ENCODE data around the gene SEPTIN8.

Gene SEPTIN8

DNA sequence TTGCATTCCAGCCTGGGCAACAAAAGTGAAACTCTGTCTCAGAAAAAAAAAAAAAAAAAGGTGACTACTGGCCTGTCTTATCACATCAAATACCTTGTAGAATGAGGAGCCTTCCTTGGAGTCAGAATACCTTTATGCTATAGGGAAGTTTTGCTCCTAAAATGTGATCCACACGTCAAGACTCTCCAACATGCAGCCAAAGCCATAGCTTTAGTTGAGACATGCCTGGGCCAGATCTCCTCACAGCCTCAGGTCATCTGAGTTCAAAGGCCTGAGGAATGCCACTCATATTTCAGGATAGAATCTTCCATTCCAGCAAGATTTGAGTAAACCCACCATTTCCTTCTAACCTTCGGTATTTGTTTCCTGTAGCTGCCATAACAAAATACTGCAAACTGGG, 22.4 kb upstream of the SEPTIN8 start:
- Histone ChIP-seq H4K8ac (ENCODE audit: low read length) (no peak overlapping the region), H3K4me2 (ENCODE audit: low read length, poor library complexity, severe bottlenecking) (no peak overlapping the region), H3K4ac (ENCODE audit: low read depth in 1 of 2, low read length in 2 of 2) (no peak overlapping the region), H3K23ac (ENCODE audit: low read length in 2 of 2) (no peak overlapping the region), H3K79me1 (replicated peaks; ENCODE audit: low read length, poor library complexity, severe bottlenecking) (no peaks in the 10 kb centered on the region), H3K14ac (ENCODE audit: low read length in 2 of 2) (no peak overlapping the region), H3K9ac (ENCODE audit: low read length) (no peak overlapping the region), H3K18ac (ENCODE audit: low read depth in 1 of 2, low read length in 2 of 2) (no peak overlapping the region), H3K36me3 (ENCODE audit: control insufficient read depth in 1 of 2, insufficient read depth in 2 of 2, low read depth in 1 of 2, low read length in 2 of 2) (no peaks in the 10 kb centered on the region), H2BK12ac (ENCODE audit: low read length in 2 of 2) (no peak overlapping the region), H2BK5ac (ENCODE audit: low read depth, low read length, poor library complexity, severe bottlenecking) (no peak overlapping the region), H3K27ac (ENCODE audit: low read length, poor library complexity, severe bottlenecking) (no peak overlapping the region), H3K4me3 (ENCODE audit: insufficient read depth in 1 of 2, low read depth in 1 of 2, low read length in 2 of 2) (no peak overlapping the region), H2BK120ac (ENCODE audit: low read depth, low read length) (no peak overlapping the region), H4K91ac (ENCODE audit: low read length) (no peak overlapping the region), H3K4me1 (ENCODE audit: control insufficient read depth, insufficient read depth, low read depth, low read length) (no peaks in the 10 kb centered on the region), H3K9me3 (ENCODE audit: control insufficient read depth, low read length) (no peaks in the 10 kb centered on the region), H2AFZ (ENCODE audit: low read depth, low read length) (no peak overlapping the region), H2AK5ac (ENCODE audit: low read length, severe bottlenecking) (no peak overlapping the region), H3K27me3 (ENCODE audit: control insufficient read depth in 1 of 2, insufficient read depth in 1 of 2, low read length in 2 of 2) (peaks cover 20 to 22% of the 10 kb centered on the region in 2 experiments), H2BK15ac (ENCODE audit: low read depth, poor library complexity, severe bottlenecking) (no peak overlapping the region)
- 80% methylated on average over 2 of the region's 2 CpGs for WGBS
- DNase-seq, result no peak

DNA sequence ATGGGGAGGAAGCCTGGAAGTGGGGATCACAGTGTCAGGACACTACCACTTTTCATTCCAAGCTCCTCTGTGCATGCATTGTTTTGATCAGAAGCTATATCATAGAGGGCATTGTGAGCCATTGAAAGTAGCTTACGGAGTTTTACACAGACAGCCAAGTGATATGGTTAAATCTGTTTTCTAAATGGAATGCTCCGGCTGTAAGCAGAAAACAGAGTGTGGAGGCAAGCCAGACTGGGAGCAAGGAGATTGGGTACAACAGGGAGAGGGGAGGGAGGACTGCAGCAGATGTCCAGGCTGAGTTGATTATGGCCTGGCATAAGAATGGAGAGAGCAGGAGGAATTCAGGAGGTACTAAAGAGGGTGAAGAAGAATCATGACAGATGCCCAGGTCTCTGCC, 20.6 kb upstream of the SEPTIN8 start:
- Histone ChIP-seq H2BK15ac (ENCODE audit: low read depth, poor library complexity, severe bottlenecking) (no peak overlapping the region), H3K14ac (ENCODE audit: low read length in 2 of 2) (no peak overlapping the region), H3K4me2 (ENCODE audit: low read length, poor library complexity, severe bottlenecking) (no peak overlapping the region), H3K4me3 (ENCODE audit: insufficient read depth in 1 of 2, low read depth in 1 of 2, low read length in 2 of 2) (no peak overlapping the region), H4K91ac (ENCODE audit: low read length) (no peak overlapping the region), H3K27me3 (ENCODE audit: control insufficient read depth in 1 of 2, insufficient read depth in 1 of 2, low read length in 2 of 2) (peaks cover 21 to 26% of the 10 kb centered on the region in 2 experiments), H2AK5ac (ENCODE audit: low read length, severe bottlenecking) (no peak overlapping the region), H2BK120ac (ENCODE audit: low read depth, low read length) (no peak overlapping the region), H3K9me3 (ENCODE audit: control insufficient read depth, low read length) (no peaks in the 10 kb centered on the region), H3K4me1 (ENCODE audit: control insufficient read depth, insufficient read depth, low read depth, low read length) (no peaks in the 10 kb centered on the region), H2AFZ (ENCODE audit: low read depth, low read length) (no peak overlapping the region), H3K9ac (ENCODE audit: low read length) (no peak overlapping the region), H3K36me3 (ENCODE audit: control insufficient read depth in 1 of 2, insufficient read depth in 2 of 2, low read depth in 1 of 2, low read length in 2 of 2) (no peaks in the 10 kb centered on the region), H3K23ac (ENCODE audit: low read length in 2 of 2) (no peak overlapping the region), H3K79me1 (replicated peaks; ENCODE audit: low read length, poor library complexity, severe bottlenecking) (no peaks in the 10 kb centered on the region), H2BK12ac (ENCODE audit: low read length in 2 of 2) (no peak overlapping the region), H4K8ac (ENCODE audit: low read length) (no peak overlapping the region), H3K18ac (ENCODE audit: low read depth in 1 of 2, low read length in 2 of 2) (peak overlapping the region in 1 of 2 experiments; percentile 2), H3K4ac (ENCODE audit: low read depth in 1 of 2, low read length in 2 of 2) (no peak overlapping the region), H3K27ac (ENCODE audit: low read length, poor library complexity, severe bottlenecking) (no peak overlapping the region), H2BK5ac (ENCODE audit: low read depth, low read length, poor library complexity, severe bottlenecking) (no peak overlapping the region)
- WGBS, result 89% methylated on average over 2 of the region's 2 CpGs
- DNase-seq, result no peak

DNA sequence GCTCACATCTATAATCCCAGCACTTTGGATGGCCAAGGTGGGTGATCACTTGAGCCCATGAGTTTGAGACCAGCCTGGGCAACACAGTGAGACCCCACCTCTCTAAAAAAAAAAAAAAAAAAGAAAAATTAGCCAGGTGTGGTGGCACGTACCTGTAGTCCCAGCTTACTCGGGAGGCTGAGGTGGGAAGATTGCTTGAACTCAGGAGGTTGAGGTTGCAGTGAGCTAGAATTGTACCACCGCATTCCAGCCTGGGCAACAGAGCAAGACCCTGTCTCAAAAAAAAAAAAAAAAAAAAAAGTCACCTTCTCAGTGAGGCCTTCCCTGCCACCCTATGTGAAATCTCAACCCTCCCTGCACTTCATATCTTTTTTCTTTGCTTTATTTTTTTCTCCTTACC, 14.0 kb upstream of the SEPTIN8 start:
- no peak overlapping the region for H2AFZ ChIP-seq (ENCODE audit: low read depth, low read length)
- WGBS, result 100% methylated on average over 3 of the region's 3 CpGs

DNA sequence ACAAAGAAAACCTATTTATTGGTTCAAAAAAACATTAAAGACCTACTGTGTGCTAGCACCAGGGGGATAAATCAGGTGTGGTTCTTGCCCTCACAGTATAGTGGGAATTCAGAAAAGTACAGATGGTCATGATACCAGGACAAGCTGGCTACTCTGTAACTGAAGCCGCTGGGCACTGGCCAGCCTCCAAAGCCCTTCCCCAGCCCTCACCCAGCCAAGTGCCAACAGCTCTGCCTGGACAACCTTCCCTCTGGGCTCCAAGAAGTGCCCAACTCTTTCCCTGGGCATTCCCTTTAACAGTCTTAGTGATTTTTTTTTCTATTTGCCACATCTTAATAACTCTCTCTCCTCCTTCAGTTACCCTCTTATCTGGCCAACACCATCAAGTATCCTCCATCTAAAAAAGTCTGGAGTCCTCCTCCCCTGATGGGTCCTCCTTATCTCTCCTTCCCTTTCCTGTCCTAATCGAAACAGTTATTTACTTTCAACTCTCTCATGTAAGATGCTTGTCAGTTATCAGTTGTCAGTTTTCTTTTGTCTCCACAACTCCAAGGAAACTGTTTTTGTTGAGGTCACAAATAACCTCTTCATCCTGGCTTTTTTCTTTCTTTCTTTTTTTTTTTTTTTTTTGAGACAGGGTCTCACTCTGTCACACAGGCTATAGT, 13.3 kb upstream of the SEPTIN8 start:
- 67% methylated on average over 2 of the region's 2 CpGs for WGBS
- H3K9ac ChIP-seq (ENCODE audit: low read length), result no peak overlapping the region
- DNase-seq, result no peak
- no peak overlapping the region for H2AK5ac ChIP-seq (ENCODE audit: low read length, severe bottlenecking)
- no peaks in the 10 kb centered on the region for H3K36me3 ChIP-seq (ENCODE audit: control insufficient read depth in 1 of 2, insufficient read depth in 2 of 2, low read depth in 1 of 2, low read length in 2 of 2)
- H3K9me3 ChIP-seq (ENCODE audit: control insufficient read depth, low read length), result no peaks in the 10 kb centered on the region
- no peak overlapping the region for H3K23ac ChIP-seq (ENCODE audit: low read length in 2 of 2)
- H3K27me3 ChIP-seq (ENCODE audit: control insufficient read depth in 1 of 2, insufficient read depth in 1 of 2, low read length in 2 of 2), result peaks cover 12 to 36% of the 10 kb centered on the region in 2 experiments
- H2BK15ac ChIP-seq (ENCODE audit: low read depth, poor library complexity, severe bottlenecking), result no peak overlapping the region
- no peak overlapping the region for H2BK5ac ChIP-seq (ENCODE audit: low read depth, low read length, poor library complexity, severe bottlenecking)
- H3K14ac ChIP-seq (ENCODE audit: low read length in 2 of 2), result no peak overlapping the region
- no peak overlapping the region for H3K18ac ChIP-seq (ENCODE audit: low read depth in 1 of 2, low read length in 2 of 2)
- no peak overlapping the region for H4K8ac ChIP-seq (ENCODE audit: low read length)
- no peak overlapping the region for H3K4me2 ChIP-seq (ENCODE audit: low read length, poor library complexity, severe bottlenecking)
- H3K27ac ChIP-seq (ENCODE audit: low read length, poor library complexity, severe bottlenecking), result no peak overlapping the region
- H2BK120ac ChIP-seq (ENCODE audit: low read depth, low read length), result no peak overlapping the region
- no peak overlapping the region for H3K4me3 ChIP-seq (ENCODE audit: insufficient read depth in 1 of 2, low read depth in 1 of 2, low read length in 2 of 2)
- no peaks in the 10 kb centered on the region for H3K79me1 ChIP-seq (replicated peaks; ENCODE audit: low read length, poor library complexity, severe bottlenecking)
- no peak overlapping the region for H2AFZ ChIP-seq (ENCODE audit: low read depth, low read length)
- H3K4ac ChIP-seq (ENCODE audit: low read depth in 1 of 2, low read length in 2 of 2), result no peak overlapping the region
- H2BK12ac ChIP-seq (ENCODE audit: low read length in 2 of 2), result no peak overlapping the region
- no peaks in the 10 kb centered on the region for H3K4me1 ChIP-seq (ENCODE audit: control insufficient read depth, insufficient read depth, low read depth, low read length)
- no peak overlapping the region for H4K91ac ChIP-seq (ENCODE audit: low read length)

More for the DNA sequence above, 14.0 kb upstream of the SEPTIN8 start:
- H2BK120ac ChIP-seq (ENCODE audit: low read depth, low read length), result no peak overlapping the region
- no peak overlapping the region for H2BK5ac ChIP-seq (ENCODE audit: low read depth, low read length, poor library complexity, severe bottlenecking)
- H3K4me1 ChIP-seq (ENCODE audit: control insufficient read depth, insufficient read depth, low read depth, low read length), result no peaks in the 10 kb centered on the region
- H3K23ac ChIP-seq (ENCODE audit: low read length in 2 of 2), result no peak overlapping the region
- no peaks in the 10 kb centered on the region for H3K9me3 ChIP-seq (ENCODE audit: control insufficient read depth, low read length)
- H3K4me2 ChIP-seq (ENCODE audit: low read length, poor library complexity, severe bottlenecking), result no peak overlapping the region
- H3K4ac ChIP-seq (ENCODE audit: low read depth in 1 of 2, low read length in 2 of 2), result no peak overlapping the region
- H3K9ac ChIP-seq (ENCODE audit: low read length), result no peak overlapping the region
- no peak overlapping the region for H3K27ac ChIP-seq (ENCODE audit: low read length, poor library complexity, severe bottlenecking)
- no peak overlapping the region for H4K91ac ChIP-seq (ENCODE audit: low read length)
- H2BK12ac ChIP-seq (ENCODE audit: low read length in 2 of 2), result no peak overlapping the region
- peaks cover 12 to 36% of the 10 kb centered on the region in 2 experiments for H3K27me3 ChIP-seq (ENCODE audit: control insufficient read depth in 1 of 2, insufficient read depth in 1 of 2, low read length in 2 of 2)
- H3K79me1 ChIP-seq (replicated peaks; ENCODE audit: low read length, poor library complexity, severe bottlenecking), result no peaks in the 10 kb centered on the region
- no peak overlapping the region for H4K8ac ChIP-seq (ENCODE audit: low read length)
- no peak for DNase-seq
- no peaks in the 10 kb centered on the region for H3K36me3 ChIP-seq (ENCODE audit: control insufficient read depth in 1 of 2, insufficient read depth in 2 of 2, low read depth in 1 of 2, low read length in 2 of 2)
- H3K4me3 ChIP-seq (ENCODE audit: insufficient read depth in 1 of 2, low read depth in 1 of 2, low read length in 2 of 2), result no peak overlapping the region
- no peak overlapping the region for H3K14ac ChIP-seq (ENCODE audit: low read length in 2 of 2)
- no peak overlapping the region for H2AK5ac ChIP-seq (ENCODE audit: low read length, severe bottlenecking)
- no peak overlapping the region for H2BK15ac ChIP-seq (ENCODE audit: low read depth, poor library complexity, severe bottlenecking)
- H3K18ac ChIP-seq (ENCODE audit: low read depth in 1 of 2, low read length in 2 of 2), result no peak overlapping the region

Measured in mesenchymal stem cell (in vitro differentiated cells and primary cell).